Neuronal stem cell (in vitro differentiated cells): Measurements from ENCODE around the gene MYOZ3.

Source experiments
- DNase-seq: peaks from one replicate; pipeline ENCODE4 v3.0.0-alpha.2; 2013; ENCODE audit warnings: low spot score
- H2AFZ ChIP-seq: one replicate; pipeline ENCODE4 v1.6.1; 2013; ENCODE audit warnings: mild to moderate bottlenecking, low read length, inconsistent platforms
- H2AK5ac ChIP-seq: 2 replicates; pipeline ENCODE4 v1.6.1; 2013; ENCODE audit warnings: low read depth, mild to moderate bottlenecking, inconsistent platforms, low read length, moderate library complexity, mixed read lengths
- H2BK120ac ChIP-seq: 2 replicates; pipeline ENCODE4 v1.6.1; 2013; ENCODE audit warnings: low read depth, mild to moderate bottlenecking, inconsistent platforms, low read length, moderate library complexity, mixed read lengths
- H2BK12ac ChIP-seq: one replicate; pipeline ENCODE4 v1.6.1; 2013; ENCODE audit warnings: low read length, inconsistent platforms
- H2BK15ac ChIP-seq: 2 replicates; pipeline ENCODE4 v1.6.1; 2013; ENCODE audit warnings: mild to moderate bottlenecking, low read length, inconsistent platforms, mixed read lengths
- H2BK5ac ChIP-seq: one replicate; pipeline ENCODE4 v1.6.1; 2013; ENCODE audit warnings: inconsistent platforms, mild to moderate bottlenecking, low read length, moderate library complexity
- H3K14ac ChIP-seq: one replicate; pipeline ENCODE4 v1.6.1; 2013; ENCODE audit warnings: low read length, inconsistent platforms
- H3K18ac ChIP-seq: 2 replicates; pipeline ENCODE4 v1.6.1; 2013; ENCODE audit warnings: low read length, inconsistent platforms
- H3K23ac ChIP-seq: 2 replicates; pipeline ENCODE4 v1.6.1; 2013; ENCODE audit warnings: low read depth, mild to moderate bottlenecking, mixed read lengths, low read length, inconsistent platforms; ENCODE audit not compliant: poor library complexity
- H3K27ac ChIP-seq: replicated peaks from 3 replicates; pipeline ENCODE4 v1.5.1; 2013; ENCODE audit warnings: low read length, inconsistent platforms
- H3K27me3 ChIP-seq, 3 experiments: 2 replicates each; pipeline ENCODE4 v1.6.1; 2013; ENCODE audit warnings: low read length in 3 of 3, mild to moderate bottlenecking in 2 of 3, inconsistent platforms in 1 of 3, low read depth in 1 of 3, mixed read lengths in 1 of 3, moderate library complexity in 1 of 3; ENCODE audit not compliant: control insufficient read depth in 3 of 3, insufficient read depth in 3 of 3
- H3K36me3 ChIP-seq, 2 donors: replicated peaks in 1 of 2; 2 replicates each; pipeline ENCODE4 v1.6.1; 2013; ENCODE audit warnings: low read length in 2 of 2; ENCODE audit not compliant: control insufficient read depth in 2 of 2, insufficient read depth in 2 of 2
- H3K4ac ChIP-seq: 2 replicates; pipeline ENCODE4 v1.6.1; 2013; ENCODE audit warnings: inconsistent platforms, mild to moderate bottlenecking, low read length, moderate library complexity
- H3K4me1 ChIP-seq, 2 donors: 1 replicate in 1 of 2; 2 replicates in 1 of 2; pipeline ENCODE4 v1.6.1; 2013; ENCODE audit warnings: low read length in 2 of 2, low read depth in 1 of 2; ENCODE audit not compliant: control insufficient read depth in 2 of 2, insufficient read depth in 1 of 2
- H3K4me2 ChIP-seq: one replicate; pipeline ENCODE4 v1.6.1; 2013; ENCODE audit warnings: mild to moderate bottlenecking, low read length, inconsistent platforms; ENCODE audit not compliant: insufficient read depth, poor library complexity, severe bottlenecking
- H3K4me3 ChIP-seq, 2 donors: 2 replicates each; pipeline ENCODE4 v1.5.1; 2013; ENCODE audit warnings: low read length in 2 of 2, mild to moderate bottlenecking in 2 of 2, inconsistent platforms in 1 of 2, moderate library complexity in 1 of 2
- H3K79me1 ChIP-seq: one replicate; pipeline ENCODE4 v1.6.1; 2013; ENCODE audit warnings: low read depth, mild to moderate bottlenecking, inconsistent platforms, low read length, moderate library complexity
- H3K9ac ChIP-seq: one replicate; pipeline ENCODE4 v1.6.1; 2013; ENCODE audit warnings: mild to moderate bottlenecking, low read depth, low read length, inconsistent platforms; ENCODE audit not compliant: poor library complexity
- H3K9me3 ChIP-seq, 2 donors: replicated peaks in 1 of 2; 2 replicates each; pipeline versions ENCODE3 to v1.6.1; 2013; ENCODE audit warnings: low read length in 2 of 2, mild to moderate bottlenecking in 2 of 2, inconsistent platforms in 1 of 2, low read depth in 1 of 2, mixed read lengths in 1 of 2, moderate library complexity in 1 of 2; ENCODE audit not compliant: control insufficient read depth in 2 of 2, insufficient read depth in 1 of 2
- H4K8ac ChIP-seq: one replicate; pipeline ENCODE4 v1.6.1; 2013; ENCODE audit warnings: low read depth, mild to moderate bottlenecking, inconsistent platforms, low read length, moderate library complexity
- H4K91ac ChIP-seq: one replicate; pipeline ENCODE4 v1.6.1; 2013; ENCODE audit warnings: low read length, low read depth, mild to moderate bottlenecking, inconsistent platforms; ENCODE audit not compliant: poor library complexity
- WGBS, 2 donors: extraction: QIAGEN DNeasy Blood & Tissue Kit; methylation state at CpG; one replicate each; pipeline ENCODE4 v1.1.7; 2013; ENCODE audit warnings: missing lambda C conversion rate in 2 of 2, mixed read lengths in 1 of 2; ENCODE audit not compliant: insufficient read length in 2 of 2, insufficient replicate concordance in 1 of 2; ENCODE audit errors: extremely low coverage in 2 of 2; 5-methylcytosine and 5-hydroxymethylcytosine counted together

The MYOZ3 gene

DNA sequence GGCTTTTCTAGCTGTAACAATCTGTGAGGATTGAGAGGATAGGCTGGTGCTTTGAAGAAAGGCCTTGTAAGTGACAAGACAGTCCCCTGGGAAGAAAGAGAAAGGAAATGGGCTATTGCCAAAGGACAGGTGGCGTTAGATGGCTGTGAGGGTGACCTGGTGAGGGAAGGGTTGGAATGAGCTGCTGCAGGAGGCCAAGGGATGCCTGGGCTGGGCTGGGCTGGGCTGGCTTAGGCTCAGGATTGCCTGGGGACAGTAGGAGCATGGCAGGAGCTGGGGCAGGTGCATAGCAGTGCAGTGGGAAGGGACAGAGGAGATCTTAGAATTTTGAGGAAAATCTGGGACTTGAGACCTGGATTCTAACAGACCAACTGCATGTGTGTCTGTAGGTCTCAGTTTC is 9.7 kb upstream of the MYOZ3 start:
- Histone ChIP-seq H3K4ac (no peak overlapping the region), H3K36me3 (no peaks in the 10 kb centered on the region)
- DNase-seq: no peak

DNA sequence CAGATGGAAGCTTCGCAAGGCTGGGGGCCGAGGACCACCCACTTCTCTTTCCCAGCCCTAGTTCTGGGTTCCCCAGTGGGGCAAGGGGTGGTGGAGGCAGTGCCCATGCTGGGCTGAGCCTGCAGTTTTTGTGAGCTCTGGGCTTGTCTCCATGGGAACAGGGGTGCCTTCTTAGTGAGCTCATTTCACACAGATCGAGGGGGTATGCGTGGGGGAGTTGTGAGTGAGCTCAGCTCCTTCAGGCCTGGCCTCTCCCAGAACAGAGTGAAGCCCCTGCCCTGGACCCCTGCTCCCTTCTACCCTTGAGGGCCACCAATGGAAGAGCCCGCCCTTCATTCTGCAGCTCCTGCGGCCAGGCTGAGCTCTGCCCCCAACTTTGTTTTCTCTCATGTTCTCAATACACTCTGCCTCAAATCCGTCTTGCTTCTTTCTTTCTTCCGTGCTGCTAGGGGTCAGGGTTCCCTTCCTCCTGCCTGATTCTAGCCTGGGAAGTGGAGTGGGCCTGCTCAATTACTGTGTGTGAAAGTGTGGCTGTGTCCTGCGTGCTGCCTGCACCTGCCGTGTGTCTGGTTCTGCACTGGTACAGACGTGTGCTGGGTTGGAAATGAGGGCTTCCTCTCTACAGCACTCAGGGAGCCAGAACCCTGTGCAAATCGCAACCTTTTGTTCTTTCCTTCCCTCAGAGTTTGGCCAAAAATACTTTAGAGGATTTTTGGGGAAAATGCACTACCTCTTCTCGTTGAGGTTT is 9.0 kb upstream of the MYOZ3 start:
- peak overlapping the region; percentile 10 for H3K27ac ChIP-seq
- no peak overlapping the region for H3K14ac ChIP-seq
- peak overlapping the region; percentile 1 for H3K9ac ChIP-seq
- H4K8ac ChIP-seq: no peak overlapping the region
- H2AK5ac ChIP-seq: peak overlapping the region; percentile 3
- no peak overlapping the region for H3K4me2 ChIP-seq
- H3K4me3 ChIP-seq: no peak overlapping the region
- peaks cover 0 to under 1% (median 0%) of the 10 kb centered on the region in 3 experiments for H3K27me3 ChIP-seq
- peaks cover 19 to 35% of the 10 kb centered on the region in 2 donors for H3K4me1 ChIP-seq
- DNase-seq: no peak
- H3K79me1 ChIP-seq: no peaks in the 10 kb centered on the region
- peak overlapping the region; percentile 51 for H3K18ac ChIP-seq
- no peaks in the 10 kb centered on the region for H3K9me3 ChIP-seq
- H2BK5ac ChIP-seq: peak overlapping the region; percentile 13
- no peak overlapping the region for H2BK12ac ChIP-seq
- H3K23ac ChIP-seq: no peak overlapping the region
- no peak overlapping the region for H4K91ac ChIP-seq
- peak overlapping the region; percentile 74 for H2AFZ ChIP-seq
- WGBS, 2 donors: no CpG with 5 or more reads among the region's 13 CpGs
- no peaks in the 10 kb centered on the region for H3K36me3 ChIP-seq
- H3K4ac ChIP-seq: no peak overlapping the region
- no peak overlapping the region for H2BK15ac ChIP-seq
- H2BK120ac ChIP-seq: no peak overlapping the region

More for the DNA sequence above, 9.7 kb upstream of the MYOZ3 start:
- no peak overlapping the region for H3K4me3 ChIP-seq
- H4K8ac ChIP-seq: peak overlapping the region; percentile 7
- H2BK5ac ChIP-seq: peak overlapping the region; percentile 13
- no peak overlapping the region for H3K9ac ChIP-seq
- no peak overlapping the region for H3K23ac ChIP-seq
- H2BK12ac ChIP-seq: peak overlapping the region; percentile 48
- H4K91ac ChIP-seq: no peak overlapping the region
- H3K4me1 ChIP-seq: peaks cover 17 to 34% of the 10 kb centered on the region in 2 donors
- H3K18ac ChIP-seq: peak overlapping the region; percentile 23
- H3K9me3 ChIP-seq: no peaks in the 10 kb centered on the region
- peak overlapping the region; percentile 74 for H2AFZ ChIP-seq
- H3K14ac ChIP-seq: no peak overlapping the region
- peak overlapping the region; percentile 3 for H2AK5ac ChIP-seq
- no peaks in the 10 kb centered on the region for H3K27me3 ChIP-seq
- H3K79me1 ChIP-seq: no peaks in the 10 kb centered on the region
- H2BK15ac ChIP-seq: peak overlapping the region; percentile 11
- no peak overlapping the region for H3K27ac ChIP-seq
- no peak overlapping the region for H2BK120ac ChIP-seq
- no peak overlapping the region for H3K4me2 ChIP-seq
- no CpG with 5 or more reads among the region's 1 CpG for WGBS, 2 donors

DNA sequence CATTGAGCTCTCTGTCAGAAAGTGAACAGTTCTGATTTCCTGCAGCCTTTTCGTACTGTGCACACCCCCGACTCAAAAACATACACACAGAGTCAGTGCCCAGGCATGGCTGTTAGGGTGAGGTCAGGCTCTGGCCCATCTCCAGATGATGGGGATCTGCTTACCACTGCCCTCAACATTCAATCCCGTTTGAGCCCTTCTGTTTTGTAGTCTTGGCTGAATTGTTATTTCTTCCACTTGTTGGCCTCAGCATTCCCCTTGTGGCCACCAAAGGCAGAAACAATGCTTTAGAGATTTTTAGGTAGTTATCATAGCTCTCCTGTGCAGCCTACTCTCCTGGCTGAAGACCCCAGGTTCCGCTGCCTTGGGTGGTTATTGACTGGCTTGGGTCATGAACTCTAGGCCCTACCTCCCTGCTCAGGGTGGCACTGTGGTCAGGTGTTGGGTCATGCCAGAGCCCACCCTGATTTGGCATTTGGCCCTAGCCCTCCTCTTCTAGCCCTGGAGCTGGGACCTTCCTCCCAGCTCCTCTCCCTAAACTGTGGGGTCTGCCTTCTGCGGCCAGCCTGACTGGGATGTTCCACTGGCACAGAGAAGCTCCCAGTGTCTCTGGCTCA is 7.8 kb upstream of the MYOZ3 start:
- H3K9me3 ChIP-seq: no peaks in the 10 kb centered on the region
- H3K4ac ChIP-seq: no peak overlapping the region
- no peak overlapping the region for H2AFZ ChIP-seq
- H2BK5ac ChIP-seq: no peak overlapping the region
- no peak overlapping the region for H2AK5ac ChIP-seq
- no peaks in the 10 kb centered on the region for H3K79me1 ChIP-seq
- H4K8ac ChIP-seq: no peak overlapping the region
- no peak overlapping the region for H3K23ac ChIP-seq
- H2BK15ac ChIP-seq: peak overlapping the region; percentile 14
- WGBS, 2 donors: no CpG with 5 or more reads among the region's 5 CpGs
- H3K36me3 ChIP-seq: no peaks in the 10 kb centered on the region
- DNase-seq: no peak
- peak overlapping the region; percentile 33 for H3K9ac ChIP-seq
- no peak overlapping the region for H2BK12ac ChIP-seq
- no peak overlapping the region for H3K4me2 ChIP-seq
- H3K27me3 ChIP-seq: peaks cover 0 to 10% (median 0%) of the 10 kb centered on the region in 3 experiments
- H3K14ac ChIP-seq: no peak overlapping the region
- H3K4me3 ChIP-seq: no peak overlapping the region
- no peak overlapping the region for H3K27ac ChIP-seq
- H4K91ac ChIP-seq: no peak overlapping the region
- H2BK120ac ChIP-seq: no peak overlapping the region
- H3K4me1 ChIP-seq: peaks cover 19 to 28% of the 10 kb centered on the region in 2 donors
- peak overlapping the region; percentile 16 for H3K18ac ChIP-seq
